Sigmoid colon (tissue), 4 donors: ENCODE measurements around the gene STAT5B.

ENCODE experiments used
- CTCF ChIP-seq, 4 experiments: fragments of 450-650 bp in 3 of 4; fragments of 200-600 bp in 1 of 4; IDR thresholded peaks; one replicate each; pipeline ENCODE4 v1.5.1; 2016 to 2019; ENCODE audit warnings: antibody characterized with exemption in 4 of 4, mild to moderate bottlenecking in 3 of 4, moderate library complexity in 2 of 4
- POLR2AphosphoS5 ChIP-seq, 4 donors: sonication (generic); formaldehyde crosslinking; IDR thresholded peaks; one replicate each; pipeline ENCODE4 v1.6.1; 2017; ENCODE audit warnings: antibody characterized with exemption in 4 of 4

DNA sequence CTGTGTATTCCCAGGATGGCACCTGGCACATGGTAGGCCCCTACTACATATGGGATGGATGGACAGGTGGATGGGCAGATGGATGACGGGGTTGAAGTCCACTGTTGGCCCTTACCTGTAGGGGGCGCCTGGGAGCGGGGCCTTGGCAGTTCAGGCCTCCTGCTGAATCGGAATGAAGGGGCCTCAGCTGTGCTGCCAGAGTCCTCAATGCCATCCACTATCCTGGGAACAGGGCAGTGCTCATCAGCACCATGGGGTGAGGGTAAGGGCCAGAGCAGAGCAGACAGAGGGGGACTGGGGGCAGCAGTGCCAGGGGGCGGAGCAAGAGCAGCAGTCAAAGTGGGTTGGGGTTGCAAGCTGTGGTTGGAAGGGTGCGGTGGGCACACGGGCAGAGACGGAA, 113.1 kb downstream of the STAT5B start:
- TF ChIP-seq CTCF (IDR thresholded peaks at IDR 0.05), result no peak
- no peak for TF ChIP-seq POLR2AphosphoS5 (IDR thresholded peaks at IDR 0.05)
